Measurements from ENCODE around the gene TRAF4.

Gene TRAF4

DNA sequence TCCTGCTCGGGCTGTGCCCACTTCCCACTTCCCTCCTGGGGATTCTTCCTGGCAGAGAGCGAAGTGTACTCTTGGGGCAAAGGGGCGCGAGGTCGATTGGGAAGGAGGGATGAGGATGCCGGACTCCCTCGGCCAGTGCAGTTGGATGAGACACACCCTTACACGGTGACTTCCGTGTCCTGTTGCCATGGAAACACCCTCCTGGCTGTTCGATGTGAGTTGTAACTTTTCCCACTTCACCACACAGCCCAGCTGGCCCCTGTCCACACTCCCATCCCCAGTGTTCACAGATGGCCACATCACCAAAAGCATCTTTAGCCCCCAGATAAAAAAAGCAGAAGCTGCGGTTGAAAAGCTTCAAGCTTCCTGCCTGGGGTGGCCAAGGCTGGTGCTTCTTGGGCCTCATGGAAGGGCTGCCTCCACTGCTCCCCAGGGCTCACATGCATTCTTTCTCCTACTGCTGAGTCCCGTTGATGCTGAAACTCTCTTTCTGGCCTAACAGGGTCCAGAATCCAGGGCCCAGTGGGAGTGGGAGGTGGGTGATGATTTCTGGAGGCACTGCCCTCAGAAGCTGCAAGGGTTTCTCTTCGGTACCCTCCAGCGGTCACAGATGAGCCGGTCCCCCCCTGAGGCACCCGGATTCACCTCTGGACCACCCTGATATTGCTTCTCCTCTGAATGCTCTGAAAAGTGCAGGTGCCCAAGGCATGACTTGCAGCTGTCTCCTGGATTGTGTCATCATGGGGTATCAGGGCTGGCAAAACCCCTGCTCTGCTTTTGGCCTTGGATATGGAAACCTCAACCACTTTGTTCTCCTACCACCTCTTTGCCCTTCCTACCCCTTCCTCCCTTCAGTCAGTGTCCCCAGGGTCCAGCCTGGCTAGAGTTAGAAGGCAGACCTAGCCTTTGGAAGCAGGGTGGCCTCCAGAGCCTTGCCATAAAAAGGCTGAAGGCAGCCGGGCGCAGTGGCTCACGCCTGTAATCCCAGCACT, 2.2 kb upstream of the TRAF4 start:
- no peak for TF ChIP-seq TOX (CRISPR knock-in tag; IDR thresholded peaks at IDR 0.05; ENCODE audit: borderline replicate concordance)
- no peak for TF ChIP-seq SNAI2 (CRISPR knock-in tag; IDR thresholded peaks at IDR 0.05)
- TF ChIP-seq CSDC2 (CRISPR knock-in tag; IDR thresholded peaks at IDR 0.05) = no peak
- TF ChIP-seq TCF4 (CRISPR knock-in tag; IDR thresholded peaks at IDR 0.05; ENCODE audit: borderline replicate concordance) = no peak
- no peak for TF ChIP-seq GLIS3 (CRISPR knock-in tag; IDR thresholded peaks at IDR 0.05)
- TF ChIP-seq ISL1 (CRISPR knock-in tag; IDR thresholded peaks at IDR 0.05) = no peak
- no peak for TF ChIP-seq BACH2 (CRISPR knock-in tag; IDR thresholded peaks at IDR 0.05; ENCODE audit: borderline replicate concordance)
- TF ChIP-seq, protein P1, sequence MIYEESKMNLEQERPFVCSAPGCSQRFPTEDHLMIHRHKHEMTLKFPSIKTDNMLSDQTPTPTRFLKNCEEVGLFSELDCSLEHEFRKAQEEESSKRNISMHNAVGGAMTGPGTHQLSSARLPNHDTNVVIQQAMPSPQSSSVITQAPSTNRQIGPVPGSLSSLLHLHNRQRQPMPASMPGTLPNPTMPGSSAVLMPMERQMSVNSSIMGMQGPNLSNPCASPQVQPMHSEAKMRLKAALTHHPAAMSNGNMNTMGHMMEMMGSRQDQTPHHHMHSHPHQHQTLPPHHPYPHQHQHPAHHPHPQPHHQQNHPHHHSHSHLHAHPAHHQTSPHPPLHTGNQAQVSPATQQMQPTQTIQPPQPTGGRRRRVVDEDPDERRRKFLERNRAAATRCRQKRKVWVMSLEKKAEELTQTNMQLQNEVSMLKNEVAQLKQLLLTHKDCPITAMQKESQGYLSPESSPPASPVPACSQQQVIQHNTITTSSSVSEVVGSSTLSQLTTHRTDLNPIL (CRISPR knock-in tag; IDR thresholded peaks at IDR 0.05; ENCODE audit: low read depth) = no peak
- no peak for TF ChIP-seq ESRRG (CRISPR knock-in tag; IDR thresholded peaks at IDR 0.05)
- TF ChIP-seq, protein P2, sequence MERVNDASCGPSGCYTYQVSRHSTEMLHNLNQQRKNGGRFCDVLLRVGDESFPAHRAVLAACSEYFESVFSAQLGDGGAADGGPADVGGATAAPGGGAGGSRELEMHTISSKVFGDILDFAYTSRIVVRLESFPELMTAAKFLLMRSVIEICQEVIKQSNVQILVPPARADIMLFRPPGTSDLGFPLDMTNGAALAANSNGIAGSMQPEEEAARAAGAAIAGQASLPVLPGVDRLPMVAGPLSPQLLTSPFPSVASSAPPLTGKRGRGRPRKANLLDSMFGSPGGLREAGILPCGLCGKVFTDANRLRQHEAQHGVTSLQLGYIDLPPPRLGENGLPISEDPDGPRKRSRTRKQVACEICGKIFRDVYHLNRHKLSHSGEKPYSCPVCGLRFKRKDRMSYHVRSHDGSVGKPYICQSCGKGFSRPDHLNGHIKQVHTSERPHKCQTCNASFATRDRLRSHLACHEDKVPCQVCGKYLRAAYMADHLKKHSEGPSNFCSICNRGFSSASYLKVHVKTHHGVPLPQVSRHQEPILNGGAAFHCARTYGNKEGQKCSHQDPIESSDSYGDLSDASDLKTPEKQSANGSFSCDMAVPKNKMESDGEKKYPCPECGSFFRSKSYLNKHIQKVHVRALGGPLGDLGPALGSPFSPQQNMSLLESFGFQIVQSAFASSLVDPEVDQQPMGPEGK (CRISPR knock-in tag; IDR thresholded peaks at IDR 0.05; ENCODE audit: borderline replicate concordance) = no peak
- TF ChIP-seq ARNTL (CRISPR knock-in tag; IDR thresholded peaks at IDR 0.05; ENCODE audit: borderline replicate concordance, low read depth) = no peak
- no peak for TF ChIP-seq ZNF565 (CRISPR knock-in tag; conservative IDR thresholded peaks at IDR 0.05; ENCODE audit: low read depth)
- no peak for TF ChIP-seq PPARA (CRISPR knock-in tag; IDR thresholded peaks at IDR 0.05; ENCODE audit: borderline replicate concordance)
- ATAC-seq = no peak

- TF ChIP-seq GLIS3 (CRISPR knock-in tag; IDR thresholded peaks at IDR 0.05) = no peak
- TF ChIP-seq, protein P2 (CRISPR knock-in tag; IDR thresholded peaks at IDR 0.05; ENCODE audit: borderline replicate concordance) = peak; percentile 60; the same call in 1 of the 2 replicates
- ATAC-seq = no peak
Measured at GRCh38 chr17:28744104-28744971, 527 bp downstream of the TRAF4 start.

DNA sequence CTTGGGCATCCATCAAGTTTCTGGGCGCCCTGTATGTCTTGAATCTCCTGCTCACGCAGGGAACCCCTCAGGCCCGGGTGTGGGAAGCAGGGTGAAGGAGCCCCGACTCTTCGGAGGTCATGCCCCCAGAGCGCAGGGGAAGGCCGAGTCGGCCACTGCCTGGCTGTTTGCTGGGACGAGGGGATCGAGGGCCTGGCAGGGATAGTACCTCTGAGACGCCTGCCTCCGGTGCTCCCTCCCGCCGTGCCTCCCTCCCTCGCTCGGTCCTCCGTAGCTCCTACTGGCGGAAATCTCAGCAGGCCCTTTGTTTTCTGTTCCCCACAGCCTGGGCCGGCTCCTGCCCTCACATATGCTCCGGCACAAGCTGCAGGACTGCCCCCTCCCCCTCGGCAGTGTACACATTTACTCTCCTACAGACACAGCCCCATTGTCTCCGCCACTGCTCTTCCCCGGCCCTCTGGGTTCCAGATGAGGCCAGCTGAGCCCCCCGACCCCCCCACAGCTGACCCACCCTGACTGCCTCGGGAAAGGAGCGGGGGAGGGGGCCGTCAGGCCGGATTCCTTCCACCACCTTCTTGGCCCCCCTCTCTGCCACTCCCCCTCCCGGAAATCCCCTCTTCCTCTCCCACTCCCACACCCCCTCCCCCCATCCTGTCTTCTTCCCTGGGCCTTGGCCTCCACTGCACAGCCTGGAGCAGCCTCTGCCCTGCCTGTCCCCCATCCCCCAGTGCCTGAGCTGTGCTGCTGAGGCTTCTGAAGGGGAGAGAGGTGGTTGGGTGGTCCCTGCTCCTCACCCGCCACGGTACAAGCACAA, 1.4 kb downstream of the TRAF4 start:
- ATAC-seq = peak; percentile 6
- TF ChIP-seq GLIS3 (CRISPR knock-in tag; IDR thresholded peaks at IDR 0.05) = no peak
- no peak for TF ChIP-seq SNAI2 (CRISPR knock-in tag; IDR thresholded peaks at IDR 0.05)
- TF ChIP-seq, protein P1 (CRISPR knock-in tag; IDR thresholded peaks at IDR 0.05; ENCODE audit: low read depth) = no peak
- TF ChIP-seq TCF4 (CRISPR knock-in tag; IDR thresholded peaks at IDR 0.05; ENCODE audit: borderline replicate concordance) = no peak
- no peak for TF ChIP-seq BACH2 (CRISPR knock-in tag; IDR thresholded peaks at IDR 0.05; ENCODE audit: borderline replicate concordance)
- no peak for TF ChIP-seq RARB (CRISPR knock-in tag; IDR thresholded peaks at IDR 0.05)
- TF ChIP-seq, protein P3, sequence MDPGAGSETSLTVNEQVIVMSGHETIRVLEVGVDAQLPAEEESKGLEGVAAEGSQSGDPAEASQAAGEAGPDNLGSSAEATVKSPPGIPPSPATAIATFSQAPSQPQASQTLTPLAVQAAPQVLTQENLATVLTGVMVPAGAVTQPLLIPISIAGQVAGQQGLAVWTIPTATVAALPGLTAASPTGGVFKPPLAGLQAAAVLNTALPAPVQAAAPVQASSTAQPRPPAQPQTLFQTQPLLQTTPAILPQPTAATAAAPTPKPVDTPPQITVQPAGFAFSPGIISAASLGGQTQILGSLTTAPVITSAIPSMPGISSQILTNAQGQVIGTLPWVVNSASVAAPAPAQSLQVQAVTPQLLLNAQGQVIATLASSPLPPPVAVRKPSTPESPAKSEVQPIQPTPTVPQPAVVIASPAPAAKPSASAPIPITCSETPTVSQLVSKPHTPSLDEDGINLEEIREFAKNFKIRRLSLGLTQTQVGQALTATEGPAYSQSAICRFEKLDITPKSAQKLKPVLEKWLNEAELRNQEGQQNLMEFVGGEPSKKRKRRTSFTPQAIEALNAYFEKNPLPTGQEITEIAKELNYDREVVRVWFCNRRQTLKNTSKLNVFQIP (CRISPR knock-in tag; IDR thresholded peaks at IDR 0.05; ENCODE audit: borderline replicate concordance, low read depth) = no peak
- no peak for TF ChIP-seq ZNF70 (CRISPR knock-in tag; IDR thresholded peaks at IDR 0.05)
- TF ChIP-seq CSDC2 (CRISPR knock-in tag; IDR thresholded peaks at IDR 0.05) = no peak
- no peak for TF ChIP-seq ISL1 (CRISPR knock-in tag; IDR thresholded peaks at IDR 0.05)
- no peak for TF ChIP-seq ZFP3 (CRISPR knock-in tag; IDR thresholded peaks at IDR 0.05)
- no peak for TF ChIP-seq ZC3H10 (CRISPR knock-in tag; IDR thresholded peaks at IDR 0.05)
- no peak for TF ChIP-seq ARNTL (CRISPR knock-in tag; IDR thresholded peaks at IDR 0.05; ENCODE audit: borderline replicate concordance, low read depth)
- no peak for TF ChIP-seq PPARA (CRISPR knock-in tag; IDR thresholded peaks at IDR 0.05; ENCODE audit: borderline replicate concordance)
- TF ChIP-seq, protein P2 (CRISPR knock-in tag; IDR thresholded peaks at IDR 0.05; ENCODE audit: borderline replicate concordance) = no peak
- TF ChIP-seq ZFP30 (CRISPR knock-in tag; IDR thresholded peaks at IDR 0.05) = no peak
- no peak for TF ChIP-seq TOX (CRISPR knock-in tag; IDR thresholded peaks at IDR 0.05; ENCODE audit: borderline replicate concordance)
- no peak for TF ChIP-seq OSR1 (CRISPR knock-in tag; IDR thresholded peaks at IDR 0.05)
